Ascending aorta (tissue), 2 donors: ENCODE measurements around the gene LRIT3. TPM values are rescaled to one million over a fixed set of nuclear protein-coding genes. Genes with fewer than 3 reads are reported as not detected.
"Not testable (repeated sequence)": the region's sequence is repeated elsewhere in the genome, so short reads cannot be mapped to it uniquely, and the experiment has no call there.

ENCODE experiments used
- DNase-seq, 2 donors: peaks; one replicate each; pipeline ENCODE4 v3.0.0-alpha.2; 2019; ENCODE audit warnings: low spot score in 2 of 2
- H3K27ac ChIP-seq, 2 donors: fragments of 200-600 bp; sonication (generic); one replicate each; pipeline ENCODE4 v1.5.1; 2016 to 2017; ENCODE audit warnings: mild to moderate bottlenecking in 1 of 2
- H3K27me3 ChIP-seq: fragments of 200-600 bp; sonication (generic); one replicate; pipeline ENCODE4 v1.5.1; 2017
- H3K36me3 ChIP-seq, 2 donors: fragments of 200-600 bp; sonication (generic); one replicate each; pipeline ENCODE4 v1.5.1; 2016
- H3K4me1 ChIP-seq, 2 donors: fragments of 200-600 bp; sonication (generic); one replicate each; pipeline ENCODE4 v1.5.1; 2016 to 2017; ENCODE audit warnings: mild to moderate bottlenecking in 1 of 2
- H3K4me3 ChIP-seq, 2 donors: fragments of 200-600 bp; sonication (generic); one replicate each; pipeline ENCODE4 v1.5.1; 2016 to 2017; ENCODE audit warnings: mild to moderate bottlenecking in 1 of 2
- H3K9me3 ChIP-seq, 2 donors: fragments of 200-600 bp; sonication (generic); one replicate each; pipeline ENCODE4 v1.5.1; 2016
- intact Hi-C: fragments of 100-400 bp; cut with DNase I; formaldehyde crosslinking; loops from one replicate; pipeline ENCODE4 v1.15.1; 2023
- total RNA-seq: library from RNA; depleted of rRNA; stranded (reverse); fragments of >200 nt; gene quantifications from one replicate; pipeline ENCODE4 v1.1.0, GENCODE V29; 2016
- TF ChIP-seq, protein P1 (sequence below), 3 experiments: fragments of 200-600 bp in 2 of 3; fragments of 450-650 bp in 1 of 3; sonication (generic) in 2 of 3; IDR thresholded peaks; one replicate each; pipeline ENCODE4 v1.5.1; 2016 to 2019; ENCODE audit warnings: antibody characterized with exemption in 3 of 3, mild to moderate bottlenecking in 1 of 3, moderate library complexity in 1 of 3

The LRIT3 gene
- total RNA-seq, 1 donor from 2014 or later, result not detected

DNA sequence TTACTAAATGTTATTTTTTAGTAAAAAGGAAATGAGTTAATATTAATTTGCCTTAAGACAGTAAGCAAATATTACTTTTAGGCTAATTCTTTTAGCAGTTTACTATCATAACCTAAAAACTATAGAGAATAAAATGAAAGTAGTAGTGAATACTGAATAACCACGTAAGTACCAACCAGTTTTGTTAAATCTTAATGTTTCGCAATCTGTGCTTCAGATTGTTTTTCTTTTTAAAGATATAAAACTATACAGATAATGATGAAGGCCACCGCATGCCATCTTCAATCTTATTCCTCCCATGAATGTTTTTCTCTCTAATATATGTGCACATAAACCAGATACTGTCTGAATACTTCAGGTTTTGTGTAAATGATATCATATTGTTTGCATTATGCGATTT is 14.2 kb upstream of the LRIT3 start:
- H3K27ac ChIP-seq, result no peak overlapping the region
- DNase-seq, result no peak
- no peaks in the 10 kb centered on the region for H3K36me3 ChIP-seq
- TF ChIP-seq, protein P1, sequence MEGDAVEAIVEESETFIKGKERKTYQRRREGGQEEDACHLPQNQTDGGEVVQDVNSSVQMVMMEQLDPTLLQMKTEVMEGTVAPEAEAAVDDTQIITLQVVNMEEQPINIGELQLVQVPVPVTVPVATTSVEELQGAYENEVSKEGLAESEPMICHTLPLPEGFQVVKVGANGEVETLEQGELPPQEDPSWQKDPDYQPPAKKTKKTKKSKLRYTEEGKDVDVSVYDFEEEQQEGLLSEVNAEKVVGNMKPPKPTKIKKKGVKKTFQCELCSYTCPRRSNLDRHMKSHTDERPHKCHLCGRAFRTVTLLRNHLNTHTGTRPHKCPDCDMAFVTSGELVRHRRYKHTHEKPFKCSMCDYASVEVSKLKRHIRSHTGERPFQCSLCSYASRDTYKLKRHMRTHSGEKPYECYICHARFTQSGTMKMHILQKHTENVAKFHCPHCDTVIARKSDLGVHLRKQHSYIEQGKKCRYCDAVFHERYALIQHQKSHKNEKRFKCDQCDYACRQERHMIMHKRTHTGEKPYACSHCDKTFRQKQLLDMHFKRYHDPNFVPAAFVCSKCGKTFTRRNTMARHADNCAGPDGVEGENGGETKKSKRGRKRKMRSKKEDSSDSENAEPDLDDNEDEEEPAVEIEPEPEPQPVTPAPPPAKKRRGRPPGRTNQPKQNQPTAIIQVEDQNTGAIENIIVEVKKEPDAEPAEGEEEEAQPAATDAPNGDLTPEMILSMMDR (IDR thresholded peaks at IDR 0.05), result no peak
- no peak overlapping the region for H3K4me3 ChIP-seq
- H3K27me3 ChIP-seq, result no peaks in the 10 kb centered on the region
- intact Hi-C loops, result no loop called here
- no peaks in the 10 kb centered on the region for H3K9me3 ChIP-seq
- no peaks in the 10 kb centered on the region for H3K4me1 ChIP-seq

- no peak overlapping the region for H3K4me3 ChIP-seq
- no peaks in the 10 kb centered on the region for H3K9me3 ChIP-seq
- no peaks in the 10 kb centered on the region for H3K36me3 ChIP-seq
- DNase-seq, result no peak
- H3K4me1 ChIP-seq, result no peaks in the 10 kb centered on the region
- TF ChIP-seq, protein P1 (IDR thresholded peaks at IDR 0.05), result no peak
- intact Hi-C loops, result no loop called here
- no peak overlapping the region for H3K27ac ChIP-seq
- no peaks in the 10 kb centered on the region for H3K27me3 ChIP-seq
Observed at GRCh38 chr4:109836985-109837384, 10.9 kb upstream of the LRIT3 start.

- DNase-seq, result no peak
- Histone ChIP-seq H3K4me1 (no peaks in the 10 kb centered on the region), H3K36me3 (no peaks in the 10 kb centered on the region), H3K27ac (no peak overlapping the region), H3K27me3 (no peaks in the 10 kb centered on the region), H3K4me3 (no peak overlapping the region), H3K9me3 (no peaks in the 10 kb centered on the region)
- intact Hi-C loops, result no loop called here
- TF ChIP-seq, protein P1 (IDR thresholded peaks at IDR 0.05), result no peak
Observed at GRCh38 chr4:109846395-109847098, 1.4 kb upstream of the LRIT3 start.

DNA sequence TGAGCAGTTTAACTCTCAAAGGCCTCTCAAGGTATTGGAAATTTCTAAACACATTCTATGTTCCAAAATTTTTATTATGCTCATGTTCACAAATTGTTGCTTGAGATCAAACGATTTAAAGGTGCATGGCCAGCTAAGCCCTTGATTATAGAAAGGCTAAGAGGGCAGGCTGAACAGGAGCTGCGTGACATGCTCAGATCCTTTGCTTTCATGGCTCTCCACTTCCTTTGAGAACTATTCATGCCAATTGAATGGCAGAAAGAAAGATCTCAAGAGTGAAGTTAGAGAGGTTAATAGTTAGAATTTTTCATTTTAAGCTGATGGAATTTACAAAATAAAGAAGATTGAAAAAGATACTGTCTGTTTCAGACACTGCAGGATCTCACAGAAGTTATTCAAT is 594 bp downstream of the LRIT3 start:
- Histone ChIP-seq H3K4me1 (no peaks in the 10 kb centered on the region), H3K27ac (no peak overlapping the region), H3K9me3 (no peaks in the 10 kb centered on the region), H3K27me3 (no peaks in the 10 kb centered on the region), H3K36me3 (no peaks in the 10 kb centered on the region), H3K4me3 (no peak overlapping the region)
- TF ChIP-seq, protein P1 (IDR thresholded peaks at IDR 0.05), result no peak
- DNase-seq, result no peak
- intact Hi-C loops, result no loop called here

- H3K4me3 ChIP-seq, result no peak overlapping the region
- no peaks in the 10 kb centered on the region for H3K36me3 ChIP-seq
- no peak overlapping the region for H3K27ac ChIP-seq
- H3K9me3 ChIP-seq, result no peaks in the 10 kb centered on the region
- intact Hi-C loops, result no loop called here
- TF ChIP-seq, protein P1 (IDR thresholded peaks at IDR 0.05), result no peak
- no peaks in the 10 kb centered on the region for H3K27me3 ChIP-seq
- no peak for DNase-seq
- H3K4me1 ChIP-seq, result no peaks in the 10 kb centered on the region
Observed at GRCh38 chr4:109850601-109851000, 2.7 kb downstream of the LRIT3 start.

DNA sequence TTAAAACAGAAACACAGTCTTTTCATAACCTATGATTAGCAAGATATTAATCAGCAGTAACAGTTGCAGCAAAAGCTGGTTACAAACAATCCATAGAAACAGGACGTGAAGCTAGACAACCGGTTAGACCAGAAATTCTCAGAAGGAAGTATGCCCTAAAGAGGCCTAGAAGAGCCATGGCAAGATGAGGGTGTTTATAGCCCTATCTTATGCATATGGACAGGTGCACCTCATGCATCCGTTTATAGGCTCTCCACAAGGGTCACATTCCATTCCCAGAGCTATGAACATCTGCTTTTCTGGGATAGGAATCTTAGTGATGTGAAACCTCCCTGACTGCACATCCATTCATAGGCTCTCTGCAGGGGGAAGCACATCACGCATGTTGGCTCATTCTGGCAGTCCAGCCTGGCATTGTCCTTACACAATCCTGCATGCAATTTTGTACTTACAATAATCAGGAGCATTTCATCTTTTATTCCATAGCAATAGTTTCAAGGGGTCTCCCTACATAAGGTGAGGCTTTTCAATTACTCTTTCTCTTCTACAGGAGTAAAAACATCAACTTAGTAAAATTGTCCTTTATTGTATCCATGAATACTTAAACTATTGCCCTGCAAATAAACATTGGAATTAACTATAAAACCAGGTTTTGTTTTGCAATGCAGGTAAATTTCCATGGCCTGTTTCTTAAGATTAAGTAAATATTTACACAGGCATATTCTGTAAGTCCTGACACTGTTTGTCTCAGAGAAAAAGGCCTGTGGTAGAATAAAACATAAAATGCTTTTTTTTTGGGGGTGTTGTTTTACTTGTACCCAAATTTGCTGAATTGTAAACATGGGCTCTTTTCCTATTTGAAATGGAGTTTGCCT is 11.8 kb downstream of the LRIT3 start:
- H3K9me3 ChIP-seq, H3K4me3 ChIP-seq, H3K36me3 ChIP-seq, H3K27me3 ChIP-seq, intact Hi-C loops, H3K27ac ChIP-seq, H3K4me1 ChIP-seq, DNase-seq: not testable (repeated sequence)
